Gastrocnemius medialis (tissue), 4 donors: Measurements from ENCODE around the gene TRIM28. TPM values are rescaled to one million over a fixed set of nuclear protein-coding genes. Genes with fewer than 3 reads are reported as not detected.

Experiments
- ATAC-seq, 2 donors: fragments of 150-250 bp; one replicate each; pipeline ENCODE4 v1.9.1; 2016
- DNase-seq, 2 donors: peaks; one replicate each; pipeline ENCODE4 v3.0.0-alpha.2; 2019
- H3K27ac ChIP-seq, 4 donors: fragments of 200-600 bp; sonication (generic); 1 replicate in 1 of 4; 2 replicates in 3 of 4; pipeline ENCODE4 v1.5.1; 2016 to 2018; ENCODE audit warnings: mild to moderate bottlenecking in 2 of 4, moderate library complexity in 1 of 4
- H3K27me3 ChIP-seq, 3 donors: fragments of 200-600 bp; sonication (generic) in 2 of 3; 1 replicate in 1 of 3; 2 replicates in 2 of 3; pipeline versions ENCODE4 v1.5.1 to v1.6.0; 2016 to 2019; ENCODE audit warnings: mild to moderate bottlenecking in 1 of 3, moderate library complexity in 1 of 3
- H3K36me3 ChIP-seq, 2 donors: fragments of 200-600 bp; sonication (generic) in 1 of 2; one replicate each; pipeline ENCODE4 v1.5.1; 2017 to 2018
- H3K4me1 ChIP-seq, 2 donors: fragments of 200-600 bp; sonication (generic) in 1 of 2; one replicate each; pipeline ENCODE4 v1.5.1; 2016 to 2017; ENCODE audit warnings: mild to moderate bottlenecking in 2 of 2
- H3K4me3 ChIP-seq, 4 donors: fragments of 200-600 bp; sonication (generic) in 3 of 4; 1 replicate in 1 of 4; 2 replicates in 3 of 4; pipeline ENCODE4 v1.5.1; 2016 to 2019; ENCODE audit warnings: mild to moderate bottlenecking in 2 of 4
- H3K9me3 ChIP-seq, 3 donors: fragments of 200-600 bp; sonication (generic) in 2 of 3; 1 replicate in 1 of 3; 2 replicates in 2 of 3; pipeline ENCODE4 v1.5.1; 2016 to 2019
- POLR2A ChIP-seq, 2 donors: fragments of 450-650 bp; IDR thresholded peaks; one replicate each; pipeline ENCODE4 v1.6.1; 2017; ENCODE audit warnings: antibody characterized with exemption in 2 of 2, mild to moderate bottlenecking in 2 of 2, moderate library complexity in 2 of 2
- in situ Hi-C, 4 donors: fragments of 200-750 bp; cut with MboI; loops; one replicate each; pipeline versions ENCODE4 v1.15.0 to v1.8.0; 2017; ENCODE audit warnings: low sequenced_read_pairs in 4 of 4
- intact Hi-C: fragments of 100-400 bp; cut with DNase I; formaldehyde crosslinking; loops from one replicate; pipeline ENCODE4 v1.15.1; 2023; ENCODE audit warnings: low total_unique reads
- total RNA-seq, 4 donors: library from RNA; depleted of rRNA; stranded (reverse); fragments of >200 nt; gene quantifications; one replicate each; pipeline versions ENCODE4 v1.1.0 to v1.2.3, GENCODE V29; 2016
- TF ChIP-seq, protein P1 (sequence below), 5 experiments: fragments of 450-650 bp in 3 of 5; fragments of 200-600 bp in 2 of 5; sonication (generic) in 2 of 5; IDR thresholded peaks in 4 of 5; conservative IDR thresholded peaks in 1 of 5; 1 replicate in 4 of 5; 2 replicates in 1 of 5; pipeline ENCODE4 v1.5.1; 2016 to 2019; ENCODE audit warnings: antibody characterized with exemption in 5 of 5, mild to moderate bottlenecking in 3 of 5, moderate library complexity in 3 of 5

The TRIM28 gene
- total RNA-seq, 4 donors from 2014 or later, result 145 to 239 (median 191) TPM

DNA sequence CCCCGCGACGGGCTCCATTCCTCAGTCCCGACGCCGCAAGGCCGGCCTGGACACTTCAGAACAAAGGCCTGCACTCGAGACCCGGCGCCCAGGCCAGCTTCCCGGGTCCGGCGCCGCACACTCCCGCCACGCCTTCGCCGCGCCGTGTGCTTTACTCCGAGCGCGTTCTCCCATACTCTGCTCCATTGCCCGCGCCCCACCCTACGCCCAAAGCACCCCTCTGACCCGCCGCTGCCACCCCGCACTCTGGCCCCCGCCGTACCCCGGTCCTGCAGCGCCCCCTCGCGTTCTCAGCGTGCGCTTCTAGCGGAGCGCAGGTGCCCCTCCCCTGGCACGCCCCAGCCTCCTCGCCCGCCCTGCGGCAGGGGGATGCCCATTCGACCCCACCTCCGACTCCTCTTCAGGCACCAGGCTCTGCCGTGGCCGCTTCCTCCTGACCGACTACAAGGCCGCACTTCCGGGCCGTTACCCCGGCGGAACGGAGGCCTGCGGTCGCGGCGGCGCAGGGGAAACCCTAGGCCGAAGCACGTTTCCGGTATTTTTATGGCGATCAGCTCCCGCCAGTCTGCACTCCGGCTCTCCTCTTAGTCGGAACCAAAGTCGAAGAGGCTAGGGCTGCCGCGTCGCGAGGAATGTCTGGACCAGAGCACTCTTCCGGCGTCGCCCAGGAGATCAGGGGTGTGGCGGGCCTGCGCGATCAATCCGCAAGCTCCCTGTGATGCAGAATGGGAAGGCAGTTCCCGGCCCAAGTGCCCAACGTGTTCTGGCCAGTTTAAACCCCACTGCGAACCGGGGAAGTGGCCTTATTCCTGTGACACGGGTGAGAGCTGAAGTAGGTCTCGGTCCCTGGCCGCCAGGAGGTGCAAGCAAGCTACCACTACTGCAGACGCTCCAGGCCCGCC is 24.3 kb upstream of the TRIM28 start, which contains the start of gene ZBTB45:
ZBTB45 (minus strand) TSS at position 456 of the 902 bp plus-strand sequence. CDS start 2,137 bp downstream, outside the sequence.
- Histone ChIP-seq H3K27ac (peak within 1 kb of the TSS; percentile 84 to 96 (median 94)), H3K36me3 (peaks cover 0 to 15% of the 10 kb centered on the region in 2 donors), H3K9me3 (no peaks in the 10 kb centered on the region), H3K4me3 (peak within 1 kb of the TSS; percentile 69 to 88 (median 80)), H3K27me3 (no peaks in the 10 kb centered on the region), H3K4me1 (peaks cover 31 to 36% of the 10 kb centered on the region in 2 donors)
- TF ChIP-seq, protein P1, sequence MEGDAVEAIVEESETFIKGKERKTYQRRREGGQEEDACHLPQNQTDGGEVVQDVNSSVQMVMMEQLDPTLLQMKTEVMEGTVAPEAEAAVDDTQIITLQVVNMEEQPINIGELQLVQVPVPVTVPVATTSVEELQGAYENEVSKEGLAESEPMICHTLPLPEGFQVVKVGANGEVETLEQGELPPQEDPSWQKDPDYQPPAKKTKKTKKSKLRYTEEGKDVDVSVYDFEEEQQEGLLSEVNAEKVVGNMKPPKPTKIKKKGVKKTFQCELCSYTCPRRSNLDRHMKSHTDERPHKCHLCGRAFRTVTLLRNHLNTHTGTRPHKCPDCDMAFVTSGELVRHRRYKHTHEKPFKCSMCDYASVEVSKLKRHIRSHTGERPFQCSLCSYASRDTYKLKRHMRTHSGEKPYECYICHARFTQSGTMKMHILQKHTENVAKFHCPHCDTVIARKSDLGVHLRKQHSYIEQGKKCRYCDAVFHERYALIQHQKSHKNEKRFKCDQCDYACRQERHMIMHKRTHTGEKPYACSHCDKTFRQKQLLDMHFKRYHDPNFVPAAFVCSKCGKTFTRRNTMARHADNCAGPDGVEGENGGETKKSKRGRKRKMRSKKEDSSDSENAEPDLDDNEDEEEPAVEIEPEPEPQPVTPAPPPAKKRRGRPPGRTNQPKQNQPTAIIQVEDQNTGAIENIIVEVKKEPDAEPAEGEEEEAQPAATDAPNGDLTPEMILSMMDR (IDR thresholded peaks at IDR 0.05 in 4 of 5, conservative IDR thresholded peaks at IDR 0.05 in 1 of 5), result peak; percentile 74 to 92 (median 87)
- TF ChIP-seq POLR2A (IDR thresholded peaks at IDR 0.05), result peak; percentile 11 to 34
- in situ Hi-C loops, result no loop called here
- ATAC-seq, result peak; percentile 93
- DNase-seq, result peak; percentile 86 to 90
- intact Hi-C loops, result loop anchor here (1.0 kb wide), 4 partner anchors 20 to 214 kb away; partner anchors contain the start of genes ERVK3-1 and TRIM28

DNA sequence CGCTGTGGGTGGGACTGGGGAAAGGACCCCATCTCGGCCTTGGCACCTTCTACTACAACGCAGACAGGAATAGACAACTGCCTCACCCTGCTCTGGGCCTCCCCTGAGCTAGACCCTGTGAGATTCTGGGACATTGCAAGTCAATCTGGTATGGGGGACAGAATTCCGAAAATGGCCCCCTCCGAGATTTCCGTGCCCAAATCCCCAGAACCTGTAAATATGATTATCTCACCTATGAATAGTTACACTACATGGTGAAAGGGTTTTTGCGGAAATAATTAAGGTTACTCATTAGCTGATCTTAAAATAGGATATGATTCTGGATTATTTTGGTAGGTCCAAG is 23.6 kb upstream of the TRIM28 start:
- peak overlapping the region; percentile 84 to 96 (median 94) for H3K27ac ChIP-seq
- TF ChIP-seq, protein P1 (IDR thresholded peaks at IDR 0.05 in 4 of 5, conservative IDR thresholded peaks at IDR 0.05 in 1 of 5), result no peak
- TF ChIP-seq POLR2A (IDR thresholded peaks at IDR 0.05), result no peak
- peak overlapping the region; percentile 69 to 88 (median 80) for H3K4me3 ChIP-seq
- no peaks in the 10 kb centered on the region for H3K27me3 ChIP-seq
- in situ Hi-C loops, result no loop called here
- DNase-seq (no peak), ATAC-seq (no peak)
- intact Hi-C loops, result no loop called here
- H3K36me3 ChIP-seq, result peaks cover 0 to 15% of the 10 kb centered on the region in 2 donors
- H3K9me3 ChIP-seq, result no peaks in the 10 kb centered on the region
- peaks cover 31 to 33% of the 10 kb centered on the region in 2 donors for H3K4me1 ChIP-seq

DNA sequence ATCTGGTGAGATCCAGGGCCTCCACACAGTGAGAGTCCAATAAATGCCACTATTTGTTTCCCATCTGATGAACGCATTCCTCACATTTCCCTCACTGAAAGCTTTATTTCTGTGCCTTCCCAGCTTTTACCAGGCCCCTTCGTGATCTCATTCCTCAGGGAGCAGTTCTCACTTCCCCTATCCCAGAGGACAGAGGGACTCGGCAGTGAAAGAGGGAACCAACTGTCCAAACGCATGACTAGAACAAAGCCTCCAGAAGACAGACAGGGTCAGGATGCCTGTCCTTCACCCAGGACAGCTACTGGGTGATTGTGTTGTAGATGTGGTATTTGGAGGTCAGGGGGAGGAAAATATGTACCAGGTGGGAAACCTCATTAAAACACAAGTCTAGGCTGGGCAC is 22.2 kb upstream of the TRIM28 start:
- TF ChIP-seq POLR2A (IDR thresholded peaks at IDR 0.05), result no peak
- TF ChIP-seq, protein P1 (IDR thresholded peaks at IDR 0.05 in 4 of 5, conservative IDR thresholded peaks at IDR 0.05 in 1 of 5), result no peak
- in situ Hi-C loops (no loop called here), intact Hi-C loops (no loop called here)
- ATAC-seq, result no peak
- peaks cover 20 to 23% of the 10 kb centered on the region in 2 donors for H3K4me1 ChIP-seq
- H3K27me3 ChIP-seq, result no peaks in the 10 kb centered on the region
- no peak overlapping the region for H3K4me3 ChIP-seq
- DNase-seq, result no peak
- no peaks in the 10 kb centered on the region for H3K9me3 ChIP-seq
- peaks cover 0 to 9% of the 10 kb centered on the region in 2 donors for H3K36me3 ChIP-seq
- H3K27ac ChIP-seq, result no peak overlapping the region

DNA sequence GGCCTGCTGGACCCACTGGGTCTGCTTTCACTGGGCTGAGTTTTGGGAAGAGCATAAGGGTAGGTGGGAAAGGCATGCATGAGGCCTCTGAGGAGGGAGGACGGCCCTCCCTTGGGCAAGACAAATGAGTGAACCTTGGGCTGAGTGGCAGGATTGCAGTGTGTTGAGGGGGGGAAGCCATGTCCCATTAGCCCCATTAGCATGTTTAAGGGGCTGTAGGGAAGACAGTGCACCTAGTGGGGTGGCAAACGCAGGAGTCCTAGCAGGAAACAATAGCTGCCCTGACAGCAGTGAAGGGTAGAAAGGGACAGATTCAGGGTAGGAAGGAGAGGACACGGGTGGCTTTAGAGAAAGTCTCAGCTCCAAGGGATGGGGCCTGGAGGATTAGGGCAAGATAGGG is 21.2 kb upstream of the TRIM28 start:
- Histone ChIP-seq H3K27me3 (no peaks in the 10 kb centered on the region), H3K27ac (no peak overlapping the region), H3K4me1 (peaks cover 16 to 19% of the 10 kb centered on the region in 2 donors), H3K9me3 (no peaks in the 10 kb centered on the region), H3K36me3 (no peaks in the 10 kb centered on the region), H3K4me3 (no peak overlapping the region)
- TF ChIP-seq POLR2A (IDR thresholded peaks at IDR 0.05), result no peak
- TF ChIP-seq, protein P1 (IDR thresholded peaks at IDR 0.05 in 4 of 5, conservative IDR thresholded peaks at IDR 0.05 in 1 of 5), result no peak
- ATAC-seq (no peak), DNase-seq (no peak)
- intact Hi-C loops (no loop called here), in situ Hi-C loops (no loop called here)
